Stimulated activated CD4-positive, alpha-beta T cell treated with anti-CD3 and anti-CD28 coated beads, Interleukin-15, amount 100 ng/mL, for 1 hour (primary cell): ENCODE results near the gene F8A3.
"Not testable (repeated sequence)": the region's sequence is repeated elsewhere in the genome, so short reads cannot be mapped to it uniquely, and the experiment has no call there.

Source experiments
- DNase-seq, 2 donors: peaks; one replicate each; pipeline ENCODE4 v3.0.0-alpha.2; 2020; ENCODE audit warnings: low read depth in 1 of 2, low spot score in 1 of 2

F8A3 gene

DNA sequence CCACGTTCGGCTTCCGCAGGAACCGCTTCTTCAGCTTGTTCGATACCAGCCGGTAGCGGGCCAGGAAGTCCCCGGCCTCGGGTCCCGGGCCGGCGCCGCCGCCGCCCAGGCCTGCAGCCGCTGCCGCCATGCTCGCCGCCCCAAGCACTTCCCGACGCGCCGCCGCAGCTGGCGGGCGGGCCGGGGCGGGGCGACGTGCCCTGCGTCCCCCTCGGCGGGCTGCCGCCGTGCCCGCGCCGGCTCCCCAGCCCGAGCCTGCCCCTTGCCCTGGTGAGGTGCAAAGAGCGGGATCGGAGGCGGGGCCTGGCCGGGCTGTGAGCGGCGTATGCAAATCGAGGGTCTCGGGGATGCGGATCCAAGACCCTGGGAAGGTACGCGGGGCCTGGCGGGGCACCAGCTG lies at the start of gene F8A3:
Gene F8A3 (minus strand): TSS at position 150 of the 400 bp plus-strand sequence. CDS start 20 bp downstream, at position 130.
- not testable (repeated sequence) for DNase-seq

DNA sequence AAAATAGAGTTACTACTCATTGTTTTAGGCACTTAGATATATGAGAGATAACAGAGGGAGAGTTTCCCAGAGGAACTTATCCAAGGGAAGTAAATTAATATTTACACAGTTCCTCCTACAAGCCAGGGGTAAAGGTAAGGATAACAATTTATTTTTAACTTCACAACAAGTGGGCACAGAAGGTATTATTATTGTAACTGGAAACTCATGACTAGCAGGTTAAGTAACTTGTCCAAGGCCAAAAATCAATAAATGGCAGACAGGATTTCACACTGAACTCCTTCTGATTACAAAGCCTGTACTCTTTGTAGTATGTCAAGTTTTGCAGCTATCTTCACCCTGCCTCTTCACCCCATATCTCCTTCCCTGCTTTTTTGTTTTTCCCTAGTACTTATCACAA lies 46.9 kb upstream of the F8A3 start:
- DNase-seq, result no peak

DNA sequence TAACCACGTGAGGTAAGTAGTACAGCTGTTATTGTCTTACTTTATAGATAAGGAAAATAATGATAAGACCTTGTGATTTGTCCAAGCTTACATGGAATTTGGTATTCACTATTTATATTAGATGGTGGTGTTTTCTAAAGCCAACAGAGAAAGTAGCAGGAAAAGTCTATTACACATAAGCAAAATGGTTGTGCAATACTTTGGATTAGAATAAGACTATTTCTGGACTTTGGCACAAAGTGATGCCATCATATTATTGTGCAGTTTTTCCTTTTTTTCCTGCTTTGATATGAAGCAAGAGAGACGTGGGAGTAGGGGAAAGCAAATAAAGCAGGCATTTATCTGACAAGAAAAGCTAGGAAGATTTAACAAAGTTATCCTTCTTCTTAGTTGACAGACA lies 36.7 kb upstream of the F8A3 start:
- not testable (repeated sequence) for DNase-seq

DNA sequence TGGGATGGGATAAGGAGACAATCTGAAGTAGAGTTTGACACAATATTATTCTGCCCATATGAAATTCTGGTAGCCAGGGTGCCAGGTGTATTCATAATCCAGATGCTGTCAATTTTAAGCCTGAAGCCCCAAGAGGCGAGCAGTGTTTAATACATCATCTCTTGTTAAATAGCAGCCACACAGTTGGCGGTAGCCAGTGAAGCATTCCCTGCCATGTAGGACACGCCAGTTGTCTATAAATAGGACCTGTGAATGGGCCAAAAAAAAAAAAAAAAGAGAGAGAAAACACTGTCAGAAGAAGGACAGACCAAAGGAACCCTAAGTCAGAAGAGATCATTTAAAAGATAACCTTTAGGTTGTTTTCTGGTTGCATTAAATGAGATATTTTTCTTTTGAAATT lies 33.0 kb upstream of the F8A3 start:
- not testable (repeated sequence) for DNase-seq

DNA sequence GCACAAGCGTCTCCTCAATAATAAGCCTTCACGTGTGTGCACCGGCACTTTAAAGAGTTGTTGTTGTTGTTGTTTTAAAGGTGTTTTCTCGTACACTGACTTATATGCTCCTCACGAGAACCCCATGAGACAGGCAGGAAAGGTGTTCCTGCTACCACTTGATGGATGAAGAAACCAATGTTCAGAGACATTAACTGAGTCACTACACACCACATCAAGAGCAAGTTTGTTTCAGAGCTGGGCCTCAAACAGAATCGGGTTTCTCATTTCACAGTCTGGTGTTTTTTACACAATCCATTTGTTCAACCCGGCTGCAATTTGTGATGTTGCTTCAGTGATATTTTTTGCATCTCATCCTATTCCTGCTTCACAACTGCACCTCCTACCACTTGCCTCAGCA lies 18.7 kb upstream of the F8A3 start:
- not testable (repeated sequence) for DNase-seq

DNA sequence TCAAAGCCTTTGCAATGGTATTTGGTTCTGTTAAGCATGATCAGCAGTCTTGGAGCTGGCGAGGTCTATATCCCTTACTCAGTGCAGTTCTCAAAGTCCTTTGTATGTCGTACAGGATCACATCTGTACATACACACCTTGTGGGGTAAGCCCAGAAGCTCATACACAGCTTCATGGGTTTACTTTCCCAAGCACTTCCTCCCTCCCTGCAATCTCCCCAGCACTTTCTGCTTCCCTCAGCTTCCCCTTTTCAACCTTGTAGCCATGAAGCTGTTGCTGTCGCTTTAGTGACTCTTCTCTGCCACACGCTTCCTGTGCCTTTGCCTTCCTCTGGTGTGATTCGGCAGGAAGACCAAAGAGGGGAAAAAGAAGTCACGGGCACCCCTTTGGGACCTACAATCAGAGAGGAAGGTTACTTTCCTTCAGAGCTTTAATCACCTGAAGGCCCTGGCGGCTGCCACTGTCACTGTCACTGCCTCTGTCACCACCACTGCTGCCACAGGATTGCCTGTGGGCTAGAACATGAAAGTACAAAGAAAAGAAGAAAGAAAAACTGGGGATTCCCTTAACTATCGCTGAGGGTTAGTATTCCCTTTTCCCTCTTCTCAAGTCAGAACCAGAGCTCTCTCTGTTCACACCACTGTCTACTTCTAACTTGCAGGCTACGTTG lies 8.0 kb upstream of the F8A3 start:
- DNase-seq, result not testable (repeated sequence)

DNA sequence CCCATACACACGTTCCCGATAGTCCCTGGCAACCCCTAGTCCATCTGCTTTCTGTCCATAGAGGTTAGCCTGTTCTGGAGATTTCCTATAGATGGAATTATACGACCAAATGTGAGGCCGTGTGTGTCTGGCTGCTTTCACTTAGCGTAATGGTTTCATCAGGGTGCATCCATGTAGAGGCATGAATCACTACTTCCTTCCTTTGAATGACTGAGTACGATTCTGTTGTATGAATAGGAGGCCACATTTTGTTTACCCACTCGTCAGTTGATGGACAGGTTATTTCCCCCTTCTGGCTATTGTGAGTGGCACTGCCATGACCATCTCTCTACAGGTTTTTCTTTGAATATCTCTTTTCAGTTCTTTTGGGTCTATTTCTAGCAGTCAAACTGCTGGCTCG lies 2.1 kb upstream of the F8A3 start:
- not testable (repeated sequence) for DNase-seq

DNA sequence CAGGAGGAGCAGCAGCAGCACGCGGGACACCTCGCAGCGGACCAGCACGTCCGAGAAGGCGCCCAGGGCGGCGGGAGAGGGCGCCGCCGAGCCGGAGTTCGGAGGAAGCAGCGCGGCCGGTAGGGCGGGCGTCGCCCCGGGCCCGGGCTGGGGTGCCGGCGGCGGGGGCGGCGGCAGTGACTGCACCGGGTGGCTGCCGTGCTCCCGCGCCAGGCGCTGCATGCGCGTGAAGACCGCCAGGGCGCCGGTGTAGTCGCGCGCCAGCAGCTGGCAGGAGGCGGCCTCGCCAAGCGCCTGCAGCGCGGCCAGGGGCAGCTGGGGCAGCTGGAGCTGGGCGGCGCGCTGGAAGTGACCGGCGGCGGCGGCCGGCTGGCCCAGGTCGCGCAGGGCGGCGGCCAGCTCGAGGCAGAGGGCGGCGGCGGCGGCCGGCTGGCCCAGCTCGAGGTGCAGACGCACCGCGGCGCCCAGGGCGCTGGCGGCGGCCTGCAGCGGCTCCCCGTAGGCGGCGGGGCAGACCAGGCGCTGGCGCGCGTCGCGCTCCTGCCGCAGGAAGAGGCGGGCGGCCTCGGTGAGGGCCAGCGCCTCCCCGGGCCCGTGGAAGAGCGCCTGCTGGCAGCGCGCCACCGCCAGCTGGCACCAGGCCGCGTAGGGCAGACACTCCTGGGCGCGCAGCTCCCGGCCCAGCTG lies 516 bp downstream of the F8A3 start:
- DNase-seq, result not testable (repeated sequence)

DNA sequence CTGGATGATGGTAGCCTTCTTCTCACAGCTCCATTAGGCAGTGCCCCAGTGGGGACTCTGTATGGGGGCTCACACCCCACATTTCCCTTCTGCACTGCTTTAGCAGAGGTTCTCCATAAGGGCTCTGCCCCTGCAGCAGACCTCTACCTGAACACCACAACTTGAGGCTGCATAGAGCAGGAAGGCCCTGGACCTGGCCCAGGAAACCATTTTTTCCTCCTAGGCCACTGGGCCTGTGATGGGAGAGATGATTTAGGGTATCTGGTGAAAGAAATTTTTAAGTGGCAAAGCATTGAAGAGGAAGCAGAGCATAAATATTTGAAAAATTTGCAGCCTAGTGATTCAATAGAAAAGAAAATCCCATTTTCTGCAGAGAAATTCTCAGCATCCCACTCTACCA lies 17.3 kb downstream of the F8A3 start:
- DNase-seq, result no peak

DNA sequence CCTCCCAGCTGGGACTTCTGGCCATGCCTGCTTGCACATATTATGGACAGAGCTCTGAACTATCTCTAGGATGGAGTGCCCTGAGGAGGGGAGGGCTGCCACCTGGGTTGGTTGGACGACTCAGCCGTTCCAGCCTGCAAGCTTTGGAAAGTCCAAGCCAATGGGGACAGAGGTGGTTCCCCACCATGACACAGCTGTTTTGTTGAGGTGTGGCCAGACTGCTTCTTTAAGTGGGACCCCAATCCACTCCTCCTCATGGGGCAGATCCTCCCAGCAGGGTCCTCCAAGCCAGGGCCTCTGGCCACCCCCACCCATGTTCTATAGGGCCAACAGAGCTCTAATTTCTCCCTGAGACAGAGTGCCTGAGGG lies 22.7 kb downstream of the F8A3 start:
- no peak for DNase-seq

DNA sequence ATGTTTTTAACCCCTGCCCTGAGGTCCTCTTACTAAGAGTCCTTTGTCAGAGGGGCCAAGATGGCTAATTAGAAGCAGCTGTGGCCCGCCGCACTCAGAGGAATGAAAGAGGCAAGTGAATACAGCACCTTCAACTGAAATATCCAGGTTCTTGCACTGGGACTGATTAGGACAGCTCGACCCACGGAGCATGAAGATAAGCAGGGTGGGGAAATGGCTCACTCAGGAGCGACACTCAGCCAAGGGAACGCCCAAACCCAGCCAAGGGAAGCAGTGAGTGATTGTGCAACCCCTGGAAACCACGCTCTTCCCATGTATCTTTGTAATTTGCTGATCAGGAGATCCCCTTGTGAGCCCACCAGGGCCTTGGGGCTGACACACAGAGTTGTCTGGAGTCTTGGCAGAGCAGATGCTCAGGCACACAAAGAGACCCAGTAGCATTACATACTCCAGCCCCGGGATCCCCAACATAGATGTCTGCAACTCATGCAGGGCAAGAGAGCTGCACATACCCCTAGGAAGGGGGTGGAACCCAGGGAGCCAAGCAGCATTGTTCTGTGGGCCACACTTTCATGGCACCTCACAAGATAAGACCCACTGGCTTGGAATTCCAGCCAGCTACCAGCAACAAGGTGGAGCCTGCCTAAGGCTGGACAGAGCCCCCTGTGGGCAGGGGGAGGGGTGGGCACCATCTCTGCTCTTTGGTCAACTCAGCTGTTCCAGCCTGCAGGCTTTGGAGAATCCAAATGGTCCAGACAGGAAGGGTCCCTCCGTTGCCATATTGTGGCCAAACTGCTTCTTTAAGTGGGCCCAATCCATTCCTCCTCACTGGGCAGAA lies 23.3 kb downstream of the F8A3 start:
- DNase-seq, result no peak

DNA sequence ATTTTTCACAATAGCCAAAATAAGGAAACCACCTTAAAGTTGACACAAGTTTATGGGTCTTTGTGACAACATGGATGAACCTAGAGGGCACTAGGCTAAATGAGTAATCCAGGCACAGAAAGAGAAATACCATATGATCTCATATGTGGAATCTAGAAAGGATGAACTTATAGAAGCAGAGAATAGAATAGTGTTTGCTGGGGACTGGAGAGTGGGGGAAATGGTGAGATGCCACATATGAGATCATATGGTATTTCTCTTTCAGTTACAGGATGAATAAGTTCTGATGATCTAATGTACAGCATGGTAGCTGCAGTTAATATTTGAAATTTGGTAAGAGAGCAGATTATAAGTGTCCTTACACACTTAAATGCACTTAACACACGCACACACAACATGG lies 40.7 kb downstream of the F8A3 start:
- no peak for DNase-seq
